ENCODE data around the gene MOSPD3.

- TF ChIP-seq POLR2A (IDR thresholded peaks at IDR 0.05) = no peak
- no peak for TF ChIP-seq CTCF (IDR thresholded peaks at IDR 0.05)
- no peak for TF ChIP-seq POLR2AphosphoS5 (IDR thresholded peaks at IDR 0.05)
Measured at GRCh38 chr7:100626530-100627237, 14.3 kb downstream of the MOSPD3 start.

Measured in gastroesophageal sphincter (tissue), 3 donors.